GM19324 (cell line): ENCODE results near the gene CDH4.

ENCODE experiments used
- ATAC-seq: cut with Tn5 transposase; IDR thresholded peaks from one replicate; pipeline ENCODE4 v1.9.1; 2021; ENCODE audit warnings: mild to moderate bottlenecking, moderate library complexity; ENCODE audit not compliant: unreplicated experiment, low FRiP score

Gene CDH4

GRCh38 chr20:61562897-61563504, 310.9 kb downstream of the CDH4 start:
- no peak for ATAC-seq

- ATAC-seq = no peak
Measured at GRCh38 chr20:61564628-61565027, 312.6 kb downstream of the CDH4 start.

- no peak for ATAC-seq
Measured at GRCh38 chr20:61565791-61566190, 313.7 kb downstream of the CDH4 start.

- ATAC-seq = no peak
Measured at GRCh38 chr20:61566691-61567090, 314.6 kb downstream of the CDH4 start.

GRCh38 chr20:61567204-61567603, 315.1 kb downstream of the CDH4 start:
- ATAC-seq = no peak

- ATAC-seq = no peak
Measured at GRCh38 chr20:61569825-61570224, 317.8 kb downstream of the CDH4 start.

- no peak for ATAC-seq
Measured at GRCh38 chr20:61570646-61571195, 318.7 kb downstream of the CDH4 start.

GRCh38 chr20:61571221-61571620, 319.2 kb downstream of the CDH4 start:
- ATAC-seq = no peak

GRCh38 chr20:61571916-61572711, 320.1 kb downstream of the CDH4 start:
- ATAC-seq = no peak

- no peak for ATAC-seq
Measured at GRCh38 chr20:61572789-61573188, 320.7 kb downstream of the CDH4 start.

- ATAC-seq = no peak
Measured at GRCh38 chr20:61573415-61574305, 321.6 kb downstream of the CDH4 start.

- no peak for ATAC-seq
Measured at GRCh38 chr20:61575151-61575937, 323.3 kb downstream of the CDH4 start.

GRCh38 chr20:61576372-61576771, 324.3 kb downstream of the CDH4 start:
- ATAC-seq = no peak

GRCh38 chr20:61577065-61577464, 325.0 kb downstream of the CDH4 start:
- no peak for ATAC-seq

GRCh38 chr20:61579908-61580307, 327.8 kb downstream of the CDH4 start:
- no peak for ATAC-seq

GRCh38 chr20:61580958-61581824, 329.1 kb downstream of the CDH4 start:
- no peak for ATAC-seq

GRCh38 chr20:61581825-61582188, 329.7 kb downstream of the CDH4 start:
- no peak for ATAC-seq

GRCh38 chr20:61582196-61582923, 330.3 kb downstream of the CDH4 start:
- no peak for ATAC-seq

- no peak for ATAC-seq
Measured at GRCh38 chr20:61583356-61583755, 331.3 kb downstream of the CDH4 start.
